CD4-positive, alpha-beta T cell treated with Interleukin-4 for 4 hours (primary cell): ENCODE results near the gene HCST.
A peak's percentile ranks its signal among the peaks of the same experiment; 100 is the strongest.

Source experiments
- DNase-seq: peaks from one replicate; pipeline ENCODE4 v3.0.0-alpha.2; 2020

HCST gene

GRCh38 chr19:35901854-35902661 lies at the start of gene HCST:
Gene HCST, plus strand, starts transcription at chr19:35902529. Its CDS starts 65 bp downstream, at chr19:35902594.
- DNase-seq = peak; percentile 44

- DNase-seq = no peak
Observed at GRCh38 chr19:35853038-35853756, 49.1 kb upstream of the HCST start.

GRCh38 chr19:35856546-35857149 lies 45.7 kb upstream of the HCST start, which contains the start of gene KIRREL2:
Gene KIRREL2, plus strand, starts transcription at chr19:35856911. Its CDS starts 209 bp downstream, at chr19:35857120.
- DNase-seq = no peak

GRCh38 chr19:35858311-35858710 lies 44.0 kb upstream of the HCST start:
- no peak for DNase-seq

GRCh38 chr19:35859414-35859813 lies 42.9 kb upstream of the HCST start:
- no peak for DNase-seq

- no peak for DNase-seq
Observed at GRCh38 chr19:35860436-35860817, 41.9 kb upstream of the HCST start.

GRCh38 chr19:35860818-35861639 lies 41.3 kb upstream of the HCST start:
- DNase-seq = no peak

GRCh38 chr19:35861640-35862160 lies 40.6 kb upstream of the HCST start:
- no peak for DNase-seq

GRCh38 chr19:35862528-35862927 lies 39.8 kb upstream of the HCST start:
- no peak for DNase-seq

- no peak for DNase-seq
Observed at GRCh38 chr19:35863018-35863417, 39.3 kb upstream of the HCST start.

GRCh38 chr19:35868172-35868822 lies 34.0 kb upstream of the HCST start, which contains the start of gene APLP1:
Gene APLP1, plus strand, starts transcription at chr19:35868574. Its CDS starts 63 bp downstream, at chr19:35868637.
- DNase-seq = peak; percentile 42

- DNase-seq = no peak
Observed at GRCh38 chr19:35868823-35869326, 33.5 kb upstream of the HCST start.

GRCh38 chr19:35869327-35870123 lies 32.8 kb upstream of the HCST start:
- DNase-seq = peak; percentile 69

- DNase-seq = peak; percentile 9
Observed at GRCh38 chr19:35870124-35870736, 32.1 kb upstream of the HCST start.

- no peak for DNase-seq
Observed at GRCh38 chr19:35870798-35871197, 31.5 kb upstream of the HCST start.

GRCh38 chr19:35871611-35872010 lies 30.7 kb upstream of the HCST start:
- no peak for DNase-seq

- DNase-seq = no peak
Observed at GRCh38 chr19:35872180-35872579, 30.1 kb upstream of the HCST start.

GRCh38 chr19:35874392-35874930 lies 27.9 kb upstream of the HCST start:
- DNase-seq = no peak

- no peak for DNase-seq
Observed at GRCh38 chr19:35879068-35879467, 23.3 kb upstream of the HCST start.

GRCh38 chr19:35879770-35880317 lies 22.5 kb upstream of the HCST start:
- DNase-seq = peak; percentile 61
